Keratinocyte (primary cell): ENCODE measurements around the gene CCDC28A.

Experiments
- CTCF ChIP-seq, 3 experiments: IDR thresholded peaks in 1 of 3; conservative IDR thresholded peaks in 1 of 3; optimal IDR thresholded peaks in 1 of 3; 2 replicates in 2 of 3; 3 replicates in 1 of 3; pipeline versions ENCODE3 to v1.5.1; 2011; ENCODE audit warnings: low read length in 3 of 3, mild to moderate bottlenecking in 3 of 3, moderate library complexity in 2 of 3, control low read depth in 1 of 3, inconsistent platforms in 1 of 3; ENCODE audit not compliant: insufficient read depth in 2 of 3; ENCODE audit errors: extremely low read depth in 1 of 3
- EZH2 ChIP-seq: IDR thresholded peaks from one replicate; pipeline ENCODE4 v1.6.1; 2012; ENCODE audit warnings: inconsistent platforms, mild to moderate bottlenecking, low read length, moderate library complexity

- no peak for TF ChIP-seq CTCF (optimal IDR thresholded peaks at IDR 0.05 in 1 of 3, IDR thresholded peaks at IDR 0.05 in 1 of 3, conservative IDR thresholded peaks at IDR 0.05 in 1 of 3; ENCODE audit: extremely low read depth in 1 of 3, insufficient read depth in 2 of 3, low read length in 3 of 3)
- no peak for TF ChIP-seq EZH2
Measured at GRCh38 chr6:138796771-138797170, 23.2 kb downstream of the CCDC28A start.
